Mucosa of descending colon (tissue), 3 donors: Measurements from ENCODE around the gene FAM236D. TPM values are rescaled to one million over a fixed set of nuclear protein-coding genes. Genes with fewer than 3 reads are reported as not detected.

Experiments
- total RNA-seq, 3 donors: library from RNA; stranded (reverse); fragmentation: NEBNext Ultra II Directional in 2 of 3; extraction: Animal tissue kit (Norgen Biotek cat#: 25700) in 2 of 3; gene quantifications; one replicate each; pipeline versions ENCODE4 v1.2.1 to v1.2.4, GENCODE V29; 2021 to 2023
- donor health status: DM: no; HTN: no; CAD: no; lungs with moderate emphysema.
- donor health status: DM: no; HTN: no; CAD: no.
- donor health status: DM: no; HTN: yes; CAD: no.

The FAM236D gene
- total RNA-seq, 3 donors from 2014 or later = not detected

Other genes with a start within 250 kb of the FAM236D start
- gene HDAC8, start 235.4 kb downstream of the FAM236D start, total RNA-seq = 10 to 100 TPM; 24.4 to 29.4 (median 28.5) TPM
- gene PHKA1, start 93.9 kb downstream of the FAM236D start, total RNA-seq = 1 to 10 TPM; 3.8 to 8.7 (median 4.0) TPM
- 1 to 10 TPM in 1 of 3 donors, not detected in 2; 1.5 TPM for gene DMRTC1B, start 31.3 kb downstream of the FAM236D start, total RNA-seq
- gene FAM236B, start 25.6 kb downstream of the FAM236D start, total RNA-seq = not detected
- gene FAM236C, start 104.4 kb upstream of the FAM236D start, total RNA-seq = not detected
- not detected for gene FAM236A, start 130.0 kb upstream of the FAM236D start, total RNA-seq
- gene DMRTC1, start 135.6 kb upstream of the FAM236D start, total RNA-seq = not detected
- under 1 TPM in 1 of 3 donors, not detected in 2; 0.25 TPM for gene PABPC1L2B, start 194.7 kb upstream of the FAM236D start, total RNA-seq